ENCODE results near the gene MSLN.

Gene MSLN

DNA sequence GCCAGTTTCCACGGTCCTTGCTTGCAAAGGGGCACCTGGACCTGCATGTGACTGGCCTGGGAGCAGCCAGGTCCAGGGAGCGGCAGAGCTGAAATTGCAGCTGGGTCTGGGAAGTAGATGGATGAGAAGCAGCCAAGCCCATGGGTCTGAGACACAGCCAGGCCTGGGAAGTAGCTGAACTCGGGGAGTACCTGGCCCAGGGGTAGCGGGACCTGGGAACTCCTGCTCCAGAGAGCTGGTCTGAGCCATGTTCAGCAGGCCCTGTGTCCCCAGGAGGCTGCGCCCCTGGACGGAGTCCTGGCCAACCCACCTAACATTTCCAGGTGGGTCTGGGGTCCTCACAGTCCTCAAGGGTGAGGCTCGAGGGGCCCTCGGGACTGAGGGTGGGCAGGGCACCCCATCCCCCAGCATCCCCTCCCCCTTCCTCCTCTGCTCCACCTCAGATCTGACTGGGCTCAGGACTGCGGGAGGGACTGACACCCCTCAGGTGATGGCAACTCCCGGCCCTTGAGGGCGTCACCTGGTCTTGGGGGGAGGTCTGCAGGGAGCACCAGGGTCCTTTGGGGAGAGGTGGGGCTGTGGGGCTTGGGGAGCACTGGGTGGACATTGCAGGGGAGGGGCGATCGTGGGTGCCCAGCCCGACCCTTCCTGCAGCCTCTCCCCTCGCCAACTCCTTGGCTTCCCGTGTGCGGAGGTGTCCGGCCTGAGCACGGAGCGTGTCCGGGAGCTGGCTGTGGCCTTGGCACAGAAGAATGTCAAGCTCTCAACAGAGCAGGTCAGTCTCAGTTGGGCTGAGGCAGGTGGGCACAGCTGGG is 3.0 kb downstream of the MSLN start:
- DNase-seq (ENCODE audit: low read depth): no peak
- TF ChIP-seq MYC (IDR thresholded peaks at IDR 0.05; ENCODE audit: low read depth, low read length) (no peak), POLR2A (IDR thresholded peaks at IDR 0.05; ENCODE audit: extremely low read depth, insufficient read length) (no peak)
- TF ChIP-seq, protein P1, sequence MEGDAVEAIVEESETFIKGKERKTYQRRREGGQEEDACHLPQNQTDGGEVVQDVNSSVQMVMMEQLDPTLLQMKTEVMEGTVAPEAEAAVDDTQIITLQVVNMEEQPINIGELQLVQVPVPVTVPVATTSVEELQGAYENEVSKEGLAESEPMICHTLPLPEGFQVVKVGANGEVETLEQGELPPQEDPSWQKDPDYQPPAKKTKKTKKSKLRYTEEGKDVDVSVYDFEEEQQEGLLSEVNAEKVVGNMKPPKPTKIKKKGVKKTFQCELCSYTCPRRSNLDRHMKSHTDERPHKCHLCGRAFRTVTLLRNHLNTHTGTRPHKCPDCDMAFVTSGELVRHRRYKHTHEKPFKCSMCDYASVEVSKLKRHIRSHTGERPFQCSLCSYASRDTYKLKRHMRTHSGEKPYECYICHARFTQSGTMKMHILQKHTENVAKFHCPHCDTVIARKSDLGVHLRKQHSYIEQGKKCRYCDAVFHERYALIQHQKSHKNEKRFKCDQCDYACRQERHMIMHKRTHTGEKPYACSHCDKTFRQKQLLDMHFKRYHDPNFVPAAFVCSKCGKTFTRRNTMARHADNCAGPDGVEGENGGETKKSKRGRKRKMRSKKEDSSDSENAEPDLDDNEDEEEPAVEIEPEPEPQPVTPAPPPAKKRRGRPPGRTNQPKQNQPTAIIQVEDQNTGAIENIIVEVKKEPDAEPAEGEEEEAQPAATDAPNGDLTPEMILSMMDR (IDR thresholded peaks at IDR 0.05; ENCODE audit: low read depth, low read length): no peak
- TF ChIP-seq, protein P2, sequence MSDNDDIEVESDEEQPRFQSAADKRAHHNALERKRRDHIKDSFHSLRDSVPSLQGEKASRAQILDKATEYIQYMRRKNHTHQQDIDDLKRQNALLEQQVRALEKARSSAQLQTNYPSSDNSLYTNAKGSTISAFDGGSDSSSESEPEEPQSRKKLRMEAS (IDR thresholded peaks at IDR 0.05; ENCODE audit: low read depth, low read length): no peak

DNA sequence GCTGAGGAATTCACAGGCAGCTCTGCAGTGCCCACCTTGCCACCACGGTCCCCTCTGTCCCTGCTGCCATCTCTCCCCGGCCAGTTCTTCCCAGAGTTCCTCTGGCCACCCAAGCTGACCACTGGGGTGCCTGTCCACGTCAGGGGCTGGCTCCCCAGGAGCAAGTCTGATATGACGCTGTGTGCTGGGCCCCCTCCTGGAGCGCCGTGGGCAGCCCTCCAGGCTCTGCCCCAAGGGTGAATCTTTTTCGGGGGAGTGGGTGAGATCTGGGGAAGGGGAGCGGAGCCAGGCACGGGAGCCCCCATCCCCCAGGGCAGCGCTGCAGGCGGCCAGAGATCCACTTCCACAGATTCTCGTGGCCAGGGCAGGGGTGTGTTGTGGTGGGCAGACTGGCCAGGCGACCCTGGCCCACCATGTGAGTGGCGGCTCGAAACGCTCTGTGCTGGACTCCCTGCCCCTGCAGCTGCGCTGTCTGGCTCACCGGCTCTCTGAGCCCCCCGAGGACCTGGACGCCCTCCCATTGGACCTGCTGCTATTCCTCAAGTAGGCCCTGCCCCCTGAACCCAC is 3.7 kb downstream of the MSLN start:
- no peak for TF ChIP-seq POLR2A (IDR thresholded peaks at IDR 0.05; ENCODE audit: extremely low read depth, insufficient read length)
- TF ChIP-seq, protein P2 (IDR thresholded peaks at IDR 0.05; ENCODE audit: low read depth, low read length): no peak
- H3K4me3 ChIP-seq (ENCODE audit: low read depth, low read length): no peak overlapping the region
- DNase-seq (ENCODE audit: low read depth): no peak

More for the DNA sequence above, 3.0 kb downstream of the MSLN start:
- no peak overlapping the region for H3K4me3 ChIP-seq (ENCODE audit: low read depth, low read length)

DNA sequence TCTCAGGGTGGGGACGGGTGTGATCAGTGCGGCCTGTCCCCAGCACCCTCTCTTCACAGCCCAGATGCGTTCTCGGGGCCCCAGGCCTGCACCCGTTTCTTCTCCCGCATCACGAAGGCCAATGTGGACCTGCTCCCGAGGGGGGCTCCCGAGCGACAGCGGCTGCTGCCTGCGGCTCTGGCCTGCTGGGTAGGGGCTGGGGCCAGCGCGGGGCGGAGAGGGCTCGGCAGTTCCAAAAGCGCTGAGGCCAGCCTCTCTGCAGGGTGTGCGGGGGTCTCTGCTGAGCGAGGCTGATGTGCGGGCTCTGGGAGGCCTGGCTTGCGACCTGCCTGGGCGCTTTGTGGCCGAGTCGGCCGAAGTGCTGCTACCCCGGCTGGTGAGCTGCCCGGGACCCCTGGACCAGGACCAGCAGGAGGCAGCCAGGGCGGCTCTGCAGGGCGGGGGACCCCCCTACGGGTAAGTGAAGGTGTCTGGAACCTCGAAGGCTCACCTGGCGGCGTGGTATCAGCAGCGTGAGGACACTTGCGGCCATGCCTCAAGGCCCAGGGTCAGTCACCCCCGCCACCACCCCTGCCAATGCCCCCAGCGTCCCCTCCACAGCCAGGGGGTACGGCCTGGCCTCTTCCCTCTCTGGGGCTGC is 4.4 kb downstream of the MSLN start:
- TF ChIP-seq POLR2A (IDR thresholded peaks at IDR 0.05; ENCODE audit: extremely low read depth, insufficient read length) (no peak), MYC (IDR thresholded peaks at IDR 0.05; ENCODE audit: low read depth, low read length) (no peak)
- TF ChIP-seq, protein P2 (IDR thresholded peaks at IDR 0.05; ENCODE audit: low read depth, low read length): no peak
- TF ChIP-seq, protein P1 (IDR thresholded peaks at IDR 0.05; ENCODE audit: low read depth, low read length): no peak
- H3K4me3 ChIP-seq (ENCODE audit: low read depth, low read length): no peak overlapping the region
- no peak for DNase-seq (ENCODE audit: low read depth)

DNA sequence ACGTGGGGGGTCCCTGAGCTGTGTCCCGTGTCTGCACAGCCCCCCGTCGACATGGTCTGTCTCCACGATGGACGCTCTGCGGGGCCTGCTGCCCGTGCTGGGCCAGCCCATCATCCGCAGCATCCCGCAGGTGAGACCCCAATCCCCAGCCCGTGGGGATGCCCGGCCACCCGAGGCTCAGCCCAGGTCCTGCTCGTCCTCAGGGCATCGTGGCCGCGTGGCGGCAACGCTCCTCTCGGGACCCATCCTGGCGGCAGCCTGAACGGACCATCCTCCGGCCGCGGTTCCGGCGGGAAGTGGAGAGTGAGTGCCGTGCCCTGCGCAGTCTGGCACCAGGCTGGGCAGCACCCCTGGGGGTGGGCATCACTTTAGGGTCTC is 4.9 kb downstream of the MSLN start:
- H3K4me3 ChIP-seq (ENCODE audit: low read depth, low read length): no peak overlapping the region
- TF ChIP-seq, protein P2 (IDR thresholded peaks at IDR 0.05; ENCODE audit: low read depth, low read length): no peak
- TF ChIP-seq, protein P1 (IDR thresholded peaks at IDR 0.05; ENCODE audit: low read depth, low read length): no peak
- no peak for TF ChIP-seq MYC (IDR thresholded peaks at IDR 0.05; ENCODE audit: low read depth, low read length)
- no peak for TF ChIP-seq POLR2A (IDR thresholded peaks at IDR 0.05; ENCODE audit: extremely low read depth, insufficient read length)
- no peak for DNase-seq (ENCODE audit: low read depth)

DNA sequence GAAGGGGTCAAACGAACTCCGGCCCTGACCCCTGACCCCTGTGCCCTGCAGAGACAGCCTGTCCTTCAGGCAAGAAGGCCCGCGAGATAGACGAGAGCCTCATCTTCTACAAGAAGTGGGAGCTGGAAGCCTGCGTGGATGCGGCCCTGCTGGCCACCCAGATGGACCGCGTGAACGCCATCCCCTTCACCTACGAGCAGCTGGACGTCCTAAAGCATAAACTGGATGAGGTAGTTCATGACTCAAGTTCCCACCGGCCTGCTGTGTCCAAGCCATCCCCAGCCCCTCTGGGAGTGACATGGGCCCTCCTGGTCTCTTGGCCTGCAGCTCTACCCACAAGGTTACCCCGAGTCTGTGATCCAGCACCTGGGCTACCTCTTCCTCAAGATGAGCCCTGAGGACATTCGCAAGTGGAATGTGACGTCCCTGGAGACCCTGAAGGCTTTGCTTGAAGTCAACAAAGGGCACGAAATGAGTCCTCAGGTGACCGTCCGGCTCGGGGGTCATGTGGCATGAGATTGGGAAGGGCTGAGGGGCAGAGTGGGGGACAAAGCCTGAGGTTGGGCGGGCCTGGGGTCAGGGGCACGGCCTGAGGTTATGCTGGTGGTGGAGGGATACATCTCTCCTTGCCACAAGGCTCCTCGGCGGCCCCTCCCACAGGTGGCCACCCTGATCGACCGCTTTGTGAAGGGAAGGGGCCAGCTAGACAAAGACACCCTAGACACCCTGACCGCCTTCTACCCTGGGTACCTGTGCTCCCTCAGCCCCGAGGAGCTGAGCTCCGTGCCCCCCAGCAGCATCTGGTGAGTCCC is 5.7 kb downstream of the MSLN start:
- no peak for DNase-seq (ENCODE audit: low read depth)
- TF ChIP-seq, protein P2 (IDR thresholded peaks at IDR 0.05; ENCODE audit: low read depth, low read length): no peak
- H3K4me3 ChIP-seq (ENCODE audit: low read depth, low read length): no peak overlapping the region

DNA sequence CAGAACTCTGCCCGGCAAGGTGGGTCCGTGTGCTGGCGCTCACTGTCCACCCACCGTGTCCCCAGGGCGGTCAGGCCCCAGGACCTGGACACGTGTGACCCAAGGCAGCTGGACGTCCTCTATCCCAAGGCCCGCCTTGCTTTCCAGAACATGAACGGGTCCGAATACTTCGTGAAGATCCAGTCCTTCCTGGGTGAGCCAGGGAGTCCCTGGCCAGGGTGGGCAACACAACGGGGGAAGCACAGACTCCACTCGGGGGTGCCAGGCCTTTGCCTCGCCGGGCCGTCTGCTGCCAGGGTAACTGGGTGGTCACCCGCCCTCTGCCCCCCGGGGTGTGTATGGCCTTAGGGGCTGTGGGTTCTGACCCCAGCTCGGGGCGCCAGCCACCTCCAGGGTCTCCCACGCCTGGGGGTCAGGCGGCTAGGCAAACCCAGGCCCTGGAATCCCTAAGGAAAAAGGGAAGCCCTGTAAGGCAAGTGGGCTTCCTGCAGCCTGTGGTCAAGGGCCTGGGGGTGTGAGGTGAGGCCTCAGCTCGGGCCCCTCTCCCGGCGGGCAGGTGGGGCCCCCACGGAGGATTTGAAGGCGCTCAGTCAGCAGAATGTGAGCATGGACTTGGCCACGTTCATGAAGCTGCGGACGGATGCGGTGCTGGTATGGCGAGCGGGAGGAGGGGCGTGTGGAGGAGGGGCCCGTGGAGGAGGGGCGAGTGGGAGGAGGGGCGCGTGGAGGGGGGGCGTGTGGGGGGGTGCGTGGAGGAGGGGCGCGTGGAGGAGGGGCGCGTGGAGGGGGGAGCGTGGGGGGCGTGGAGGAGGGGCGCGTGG is 6.5 kb downstream of the MSLN start:
- H3K4me3 ChIP-seq (ENCODE audit: low read depth, low read length): no peak overlapping the region
- no peak for DNase-seq (ENCODE audit: low read depth)
- TF ChIP-seq POLR2A (IDR thresholded peaks at IDR 0.05; ENCODE audit: extremely low read depth, insufficient read length) (no peak), MYC (IDR thresholded peaks at IDR 0.05; ENCODE audit: low read depth, low read length) (no peak)
- TF ChIP-seq, protein P1 (IDR thresholded peaks at IDR 0.05; ENCODE audit: low read depth, low read length): no peak
- TF ChIP-seq, protein P2 (IDR thresholded peaks at IDR 0.05; ENCODE audit: low read depth, low read length): no peak

Data from NB4 (cell line).